ACC112 (cell line): ENCODE results near the gene PPP4R4.
A peak's percentile ranks its signal among the peaks of the same experiment; 100 is the strongest.

Source experiments
- H2AFZ ChIP-seq: fragments of 200-600 bp; sonication (generic); one replicate; pipeline ENCODE4 v1.6.0; 2017; ENCODE audit warnings: antibody characterized with exemption, low read length; ENCODE audit not compliant: unreplicated experiment
- H3K27ac ChIP-seq: fragments of 200-600 bp; sonication (generic); 2 replicates; pipeline ENCODE4 v1.5.1; 2014; ENCODE audit warnings: low read depth, mild to moderate bottlenecking, antibody characterized with exemption, low read length, moderate library complexity
- H3K27me3 ChIP-seq: fragments of 200-600 bp; sonication (generic); 2 replicates; pipeline ENCODE4 v1.6.1; 2014; ENCODE audit warnings: mild to moderate bottlenecking, antibody characterized with exemption, low read length, moderate library complexity, mixed read lengths; ENCODE audit not compliant: insufficient read depth
- H3K36me3 ChIP-seq: fragments of 200-600 bp; sonication (generic); 2 replicates; pipeline ENCODE4 v1.6.1; 2016; ENCODE audit warnings: mild to moderate bottlenecking, antibody characterized with exemption, low read length, moderate library complexity, mixed read lengths; ENCODE audit not compliant: insufficient read depth
- H3K4me1 ChIP-seq: fragments of 200-600 bp; sonication (generic); one replicate; pipeline ENCODE4 v1.6.1; 2016; ENCODE audit warnings: low read length, mixed read lengths; ENCODE audit not compliant: insufficient read depth, unreplicated experiment, control insufficient read depth
- H3K4me3 ChIP-seq: fragments of 200-600 bp; sonication (generic); 2 replicates; pipeline ENCODE4 v1.5.1; 2014; ENCODE audit warnings: mild to moderate bottlenecking, low read depth, low read length
- H3K79me2 ChIP-seq: fragments of 200-600 bp; sonication (generic); one replicate; pipeline ENCODE4 v1.6.0; 2016; ENCODE audit warnings: low read length; ENCODE audit not compliant: control insufficient read depth, unreplicated experiment, insufficient read depth

The PPP4R4 gene

GRCh38 chr14:94177806-94178205 is 3.7 kb downstream of the PPP4R4 start:
- no peak overlapping the region for H3K27ac ChIP-seq
- H3K4me3 ChIP-seq = no peak overlapping the region
- H3K36me3 ChIP-seq = no peaks in the 10 kb centered on the region
- no peak overlapping the region for H2AFZ ChIP-seq
- H3K27me3 ChIP-seq = peaks cover 18% of the 10 kb centered on the region; the same call in 1 of the 2 replicates
- H3K79me2 ChIP-seq = no peaks in the 10 kb centered on the region
- peaks cover 5% of the 10 kb centered on the region for H3K4me1 ChIP-seq

GRCh38 chr14:94179244-94179643 is 5.1 kb downstream of the PPP4R4 start:
- Histone ChIP-seq H3K27ac (no peak overlapping the region), H3K4me1 (peaks cover 5% of the 10 kb centered on the region), H3K27me3 (peaks cover 18% of the 10 kb centered on the region; the same call in 1 of the 2 replicates), H3K79me2 (no peaks in the 10 kb centered on the region), H3K4me3 (no peak overlapping the region), H2AFZ (no peak overlapping the region), H3K36me3 (no peaks in the 10 kb centered on the region)

- Histone ChIP-seq H3K4me1 (peaks cover 5% of the 10 kb centered on the region), H3K27me3 (peaks cover 6% of the 10 kb centered on the region; the same call in 1 of the 2 replicates), H3K4me3 (peak overlapping the region; percentile 72), H2AFZ (peak overlapping the region; percentile 1), H3K27ac (peak overlapping the region; percentile 3; the same call in 1 of the 2 replicates), H3K79me2 (no peaks in the 10 kb centered on the region), H3K36me3 (no peaks in the 10 kb centered on the region)
Measured at GRCh38 chr14:94180655-94181271, 6.6 kb downstream of the PPP4R4 start.

- Histone ChIP-seq H3K4me3 (no peak overlapping the region), H3K27ac (no peak overlapping the region), H3K36me3 (no peaks in the 10 kb centered on the region), H3K4me1 (peaks cover 5% of the 10 kb centered on the region), H3K79me2 (no peaks in the 10 kb centered on the region), H2AFZ (no peak overlapping the region), H3K27me3 (no peaks in the 10 kb centered on the region)
Measured at GRCh38 chr14:94181835-94182234, 7.7 kb downstream of the PPP4R4 start.

GRCh38 chr14:94192536-94192935 is 18.4 kb downstream of the PPP4R4 start:
- H3K27me3 ChIP-seq = no peaks in the 10 kb centered on the region
- H3K36me3 ChIP-seq = peaks cover 6% of the 10 kb centered on the region
- no peaks in the 10 kb centered on the region for H3K79me2 ChIP-seq
- no peak overlapping the region for H3K4me3 ChIP-seq
- no peak overlapping the region for H3K27ac ChIP-seq
- H2AFZ ChIP-seq = no peak overlapping the region
- no peaks in the 10 kb centered on the region for H3K4me1 ChIP-seq

- Histone ChIP-seq H3K4me3 (no peak overlapping the region), H3K27me3 (no peaks in the 10 kb centered on the region), H3K79me2 (no peaks in the 10 kb centered on the region), H2AFZ (no peak overlapping the region), H3K27ac (no peak overlapping the region), H3K36me3 (peaks cover 8% of the 10 kb centered on the region), H3K4me1 (no peaks in the 10 kb centered on the region)
Measured at GRCh38 chr14:94193776-94194175, 19.7 kb downstream of the PPP4R4 start.

GRCh38 chr14:94196057-94196456 is 21.9 kb downstream of the PPP4R4 start:
- no peak overlapping the region for H3K4me3 ChIP-seq
- no peaks in the 10 kb centered on the region for H3K27me3 ChIP-seq
- peaks cover 8% of the 10 kb centered on the region for H3K36me3 ChIP-seq
- no peak overlapping the region for H3K27ac ChIP-seq
- no peaks in the 10 kb centered on the region for H3K79me2 ChIP-seq
- H2AFZ ChIP-seq = no peak overlapping the region
- no peaks in the 10 kb centered on the region for H3K4me1 ChIP-seq

GRCh38 chr14:94203473-94204210 is 29.5 kb downstream of the PPP4R4 start:
- Histone ChIP-seq H3K79me2 (no peaks in the 10 kb centered on the region), H3K4me3 (no peak overlapping the region), H2AFZ (peak overlapping the region; percentile 10), H3K27ac (no peak overlapping the region), H3K4me1 (peaks cover 10% of the 10 kb centered on the region), H3K36me3 (0 out of 2 replicates have a peak, but pooled peaks cover 1% of the 10 kb centered on the region), H3K27me3 (no peaks in the 10 kb centered on the region)

GRCh38 chr14:94213021-94213420 is 38.9 kb downstream of the PPP4R4 start:
- H3K4me1 ChIP-seq = peaks cover 4% of the 10 kb centered on the region
- H3K27ac ChIP-seq = peak overlapping the region; percentile 39; the same call in 1 of the 2 replicates
- no peaks in the 10 kb centered on the region for H3K79me2 ChIP-seq
- H3K27me3 ChIP-seq = no peaks in the 10 kb centered on the region
- H2AFZ ChIP-seq = peak overlapping the region; percentile 21
- H3K4me3 ChIP-seq = no peak overlapping the region
- H3K36me3 ChIP-seq = no peaks in the 10 kb centered on the region

- Histone ChIP-seq H3K4me3 (no peak overlapping the region), H3K4me1 (peaks cover 4% of the 10 kb centered on the region), H3K27me3 (no peaks in the 10 kb centered on the region), H3K36me3 (no peaks in the 10 kb centered on the region), H3K79me2 (no peaks in the 10 kb centered on the region), H2AFZ (no peak overlapping the region), H3K27ac (peak overlapping the region; percentile 39; the same call in 1 of the 2 replicates)
Measured at GRCh38 chr14:94213741-94214140, 39.6 kb downstream of the PPP4R4 start.

- Histone ChIP-seq H3K27me3 (no peaks in the 10 kb centered on the region), H3K4me1 (peaks cover 4% of the 10 kb centered on the region), H3K27ac (no peak overlapping the region), H3K79me2 (no peaks in the 10 kb centered on the region), H3K36me3 (no peaks in the 10 kb centered on the region), H2AFZ (no peak overlapping the region), H3K4me3 (no peak overlapping the region)
Measured at GRCh38 chr14:94217116-94217515, 43.0 kb downstream of the PPP4R4 start.
